Urothelium cell line (cell line): ENCODE results near the gene TMOD1.
"Not testable (repeated sequence)": the region's sequence is repeated elsewhere in the genome, so short reads cannot be mapped to it uniquely, and the experiment has no call there.

Experiments used
- DNase-seq: peaks from one replicate; pipeline ENCODE4 v3.0.0; 2011; ENCODE audit warnings: low spot score, mixed read lengths
- FAIRE-seq: peaks from 2 replicates; lab custom pipeline; 2011; peaks lifted over from hg19 to GRCh38; lab: Jason Lieb, UNC

The TMOD1 gene

GRCh38 chr9:97497558-97498375 is 3.7 kb upstream of the TMOD1 start:
- FAIRE-seq, DNase-seq: not testable (repeated sequence)

- FAIRE-seq, DNase-seq: not testable (repeated sequence)
These were observed 2.6 kb upstream of the TMOD1 start for GRCh38 chr9:97498846-97499245.

- no peak for DNase-seq
- no peak for FAIRE-seq
These were observed 1.2 kb upstream of the TMOD1 start for GRCh38 chr9:97500263-97500662.

- FAIRE-seq (no peak), DNase-seq (no peak)
These were observed 695 bp upstream of the TMOD1 start for GRCh38 chr9:97500765-97501176.

- FAIRE-seq, result no peak
- DNase-seq, result no peak
These were observed 431 bp downstream of the TMOD1 start for GRCh38 chr9:97501972-97502221.

GRCh38 chr9:97502222-97502983 is 937 bp downstream of the TMOD1 start:
- FAIRE-seq (no peak), DNase-seq (no peak)

GRCh38 chr9:97502984-97503861 is 1.8 kb downstream of the TMOD1 start:
- FAIRE-seq, result no peak
- DNase-seq, result no peak

- DNase-seq (no peak), FAIRE-seq (no peak)
These were observed 2.4 kb downstream of the TMOD1 start for GRCh38 chr9:97503862-97504210.

GRCh38 chr9:97504381-97505216 is 3.1 kb downstream of the TMOD1 start:
- FAIRE-seq (no peak), DNase-seq (no peak)

GRCh38 chr9:97505845-97506244 is 4.4 kb downstream of the TMOD1 start:
- no peak for FAIRE-seq
- no peak for DNase-seq

GRCh38 chr9:97506306-97506705 is 4.8 kb downstream of the TMOD1 start:
- FAIRE-seq (no peak), DNase-seq (no peak)

- FAIRE-seq (no peak), DNase-seq (no peak)
These were observed 5.3 kb downstream of the TMOD1 start for GRCh38 chr9:97506787-97507186.

GRCh38 chr9:97507428-97507984 is 6.0 kb downstream of the TMOD1 start:
- FAIRE-seq, result no peak
- DNase-seq, result no peak

GRCh38 chr9:97508852-97509251 is 7.4 kb downstream of the TMOD1 start:
- FAIRE-seq (no peak), DNase-seq (no peak)

GRCh38 chr9:97510797-97511654 is 9.6 kb downstream of the TMOD1 start:
- FAIRE-seq (no peak), DNase-seq (no peak)

- DNase-seq (no peak), FAIRE-seq (no peak)
These were observed 10.4 kb downstream of the TMOD1 start for GRCh38 chr9:97511655-97512427.

- DNase-seq (no peak), FAIRE-seq (no peak)
These were observed 11.6 kb downstream of the TMOD1 start for GRCh38 chr9:97512966-97513560.

GRCh38 chr9:97514531-97514930 is 13.1 kb downstream of the TMOD1 start:
- no peak for FAIRE-seq
- DNase-seq, result no peak
